Naive thymus-derived CD4-positive, alpha-beta T cell (primary cell): ENCODE data around the gene NAA15. TPM values are rescaled to one million over a fixed set of nuclear protein-coding genes. Genes with fewer than 3 reads are reported as not detected.

Experiments used
- ATAC-seq: fragments of 150-1000 bp; cut with Tn5 transposase; 2 replicates; pipeline ENCODE4 v1.10.0; 2021; ENCODE audit warnings: mild to moderate bottlenecking, moderate library complexity
- CTCF ChIA-PET: fragments of 350-600 bp; sonication (Branson Sonifier 250); formaldehyde crosslinking; loops from one replicate; lab custom pipeline; 2021; ENCODE audit warnings: antibody characterized with exemption; lab: Charles Lee
- POLR2A ChIA-PET: fragments of 350-600 bp; sonication (Branson Sonifier 250); formaldehyde crosslinking; loops from one replicate; lab custom pipeline; 2021; ENCODE audit warnings: antibody characterized with exemption, inconsistent platforms; lab: Charles Lee
- DNase-seq, 9 donors: peaks; one replicate each; pipeline versions ENCODE4 v3.0.0 to v3.0.0-alpha.2; 2020 to 2022; ENCODE audit warnings: mixed read lengths in 1 of 9
- H3K27ac ChIP-seq: one replicate; pipeline ENCODE4 v1.7.0; 2013; ENCODE audit warnings: mild to moderate bottlenecking, low read depth, low read length, moderate library complexity
- H3K27me3 ChIP-seq, 2 donors: one replicate each; pipeline ENCODE4 v1.7.0; 2013; ENCODE audit warnings: low read length in 2 of 2, mild to moderate bottlenecking in 2 of 2, moderate library complexity in 2 of 2; ENCODE audit not compliant: control insufficient read depth in 2 of 2, insufficient read depth in 2 of 2
- H3K36me3 ChIP-seq, 3 experiments: 1 replicate in 2 of 3; 2 replicates in 1 of 3; pipeline ENCODE4 v1.7.0; 2013; ENCODE audit warnings: low read length in 3 of 3, mild to moderate bottlenecking in 3 of 3, moderate library complexity in 1 of 3; ENCODE audit not compliant: insufficient read depth in 3 of 3, control insufficient read depth in 2 of 3
- H3K4me1 ChIP-seq, 2 donors: one replicate each; pipeline ENCODE4 v1.7.0; 2013; ENCODE audit warnings: low read length in 2 of 2, mild to moderate bottlenecking in 2 of 2, moderate library complexity in 1 of 2; ENCODE audit not compliant: control insufficient read depth in 2 of 2, insufficient read depth in 2 of 2
- H3K4me3 ChIP-seq: 2 replicates; pipeline ENCODE4 v1.7.0; 2013; ENCODE audit warnings: mild to moderate bottlenecking, low read length
- H3K9me3 ChIP-seq, 3 experiments: 1 replicate in 2 of 3; 2 replicates in 1 of 3; pipeline ENCODE4 v1.7.0; 2013; ENCODE audit warnings: low read length in 3 of 3; ENCODE audit not compliant: control insufficient read depth in 2 of 3
- H3K27ac Mint-ChIP-seq, 9 donors: one replicate each; pipeline ENCODE4 v1.8.0; 2020 to 2022; ENCODE audit warnings: mixed read lengths in 9 of 9, mild to moderate bottlenecking in 8 of 9, moderate library complexity in 5 of 9, inconsistent platforms in 2 of 9
- H3K27me3 Mint-ChIP-seq, 5 donors: one replicate each; pipeline ENCODE4 v1.8.0; 2021 to 2022; ENCODE audit warnings: mixed read lengths in 5 of 5, mild to moderate bottlenecking in 1 of 5
- H3K36me3 Mint-ChIP-seq, 5 donors: one replicate each; pipeline ENCODE4 v1.8.0; 2020 to 2022; ENCODE audit warnings: mixed read lengths in 5 of 5, mild to moderate bottlenecking in 3 of 5, inconsistent platforms in 1 of 5
- H3K4me1 Mint-ChIP-seq, 7 donors: one replicate each; pipeline ENCODE4 v1.8.0; 2020 to 2022; ENCODE audit warnings: mixed read lengths in 7 of 7, mild to moderate bottlenecking in 3 of 7, inconsistent platforms in 1 of 7
- H3K4me3 Mint-ChIP-seq, 10 donors: one replicate each; pipeline ENCODE4 v1.8.0; 2020 to 2022; ENCODE audit warnings: mild to moderate bottlenecking in 10 of 10, mixed read lengths in 10 of 10, moderate library complexity in 6 of 10, inconsistent platforms in 2 of 10
- H3K9me3 Mint-ChIP-seq, 11 donors: one replicate each; pipeline ENCODE4 v1.8.0; 2020 to 2022; ENCODE audit warnings: mixed read lengths in 11 of 11, mild to moderate bottlenecking in 4 of 11, inconsistent platforms in 1 of 11, moderate library complexity in 1 of 11
- intact Hi-C, 2 donors: fragments of 100-400 bp; cut with micrococcal nuclease; formaldehyde crosslinking; loops; one replicate each; pipeline ENCODE4 v1.15.1; 2023
- polyA plus RNA-seq, 2 donors: library from polyadenylated mRNA; unstranded; fragments of 300-500 nt; fragmentation: Illumina TruSeq; gene quantifications; one replicate each; pipeline ENCODE4 v1.2.3, GENCODE V29; 2021
- total RNA-seq, 6 experiments: library from RNA in 5 of 6; stranded (reverse) in 5 of 6; gene quantifications; 1 replicate in 5 of 6; 2 replicates in 1 of 6; pipeline ENCODE4 v1.2.3 and lab custom pipeline; 2021 to 2026

The NAA15 gene
- total and polyA plus RNA-seq, 7 experiments from 2014 or later, result 35.7 to 67.4 (median 45.3) TPM

DNA sequence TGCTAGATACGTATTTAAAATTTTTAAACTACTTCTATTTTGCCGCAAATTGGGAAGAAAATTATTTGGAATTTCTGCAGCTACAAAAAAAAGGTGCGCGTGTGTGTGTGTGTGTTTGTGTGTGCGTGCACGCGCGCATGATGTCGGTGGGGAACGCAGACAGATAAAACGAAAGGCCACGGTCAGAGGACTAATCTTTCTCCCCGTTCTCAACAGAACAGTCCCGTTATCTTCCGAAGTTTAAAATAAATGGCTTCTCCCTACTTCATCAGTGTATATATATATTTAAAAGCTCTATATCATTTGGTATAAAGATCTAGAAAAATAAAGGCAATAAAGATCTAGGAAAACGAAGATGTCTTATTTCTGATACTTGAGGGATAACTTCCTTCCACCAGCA is 22.8 kb upstream of the NAA15 start:
- Histone ChIP-seq H3K4me1 (peaks cover 0 to 14% of the 10 kb centered on the region in 2 donors), H3K4me3 (no peak overlapping the region), H3K27me3 (peaks cover 3 to 25% of the 10 kb centered on the region in 2 donors), H3K27ac (no peak overlapping the region), H3K36me3 (no peaks in the 10 kb centered on the region), H3K9me3 (no peaks in the 10 kb centered on the region)
- CTCF ChIA-PET, result no interaction called here
- H3K9me3 Mint-ChIP-seq, result peaks cover 0 to 1% (median 0%) of the 10 kb centered on the region in 11 donors
- no peak overlapping the region for H3K27ac Mint-ChIP-seq
- intact Hi-C loops, result loop anchor here in 1 of 2 donors (1.0 kb wide), 1 partner anchor 12 kb away; no protein-coding TSS in a partner anchor
- peaks cover 0 to 4% (median 0%) of the 10 kb centered on the region in 5 donors for H3K36me3 Mint-ChIP-seq
- POLR2A ChIA-PET, result interaction anchor here (0.6 kb wide), 1 partner anchor 232 kb away, joined by 5 read pairs; no protein-coding TSS in a partner anchor
- peaks cover 15 to 22% (median 19%) of the 10 kb centered on the region in 7 donors for H3K4me1 Mint-ChIP-seq
- peak overlapping the region; percentile 63 to 84 (median 79) for H3K4me3 Mint-ChIP-seq
- no peak for ATAC-seq
- peaks cover 41 to 75% (median 54%) of the 10 kb centered on the region in 5 donors for H3K27me3 Mint-ChIP-seq
- peak in 1 of 9 donors; percentile 2 for DNase-seq

GRCh38 chr4:139278912-139279759 is 22.2 kb upstream of the NAA15 start:
- peaks cover 3 to 25% of the 10 kb centered on the region in 2 donors for H3K27me3 ChIP-seq
- no peak overlapping the region for H3K27ac ChIP-seq
- Mint-ChIP-seq H3K36me3 (peaks cover 0 to 6% (median 0%) of the 10 kb centered on the region in 5 donors), H3K4me1 (peaks cover 15 to 22% (median 19%) of the 10 kb centered on the region in 7 donors), H3K4me3 (peak overlapping the region; percentile 63 to 84 (median 79)), H3K27ac (no peak overlapping the region), H3K9me3 (peaks cover 0 to 3% (median 0%) of the 10 kb centered on the region in 11 donors), H3K27me3 (peaks cover 41 to 77% (median 54%) of the 10 kb centered on the region in 5 donors)
- no peaks in the 10 kb centered on the region for H3K36me3 ChIP-seq
- ChIA-PET POLR2A (interaction anchor here (0.6 kb wide), 1 partner anchor 233 kb away, joined by 5 read pairs; no protein-coding TSS in a partner anchor), CTCF (no interaction called here)
- DNase-seq (peak in 1 of 9 donors; percentile 12), ATAC-seq (peak; percentile 47)
- peaks cover 0 to 14% of the 10 kb centered on the region in 2 donors for H3K4me1 ChIP-seq
- intact Hi-C loops, result loop anchor here in 1 of 2 donors (1.0 kb wide), 1 partner anchor 13 kb away; no protein-coding TSS in a partner anchor
- H3K4me3 ChIP-seq, result peak overlapping the region; percentile 45
- H3K9me3 ChIP-seq, result no peaks in the 10 kb centered on the region

DNA sequence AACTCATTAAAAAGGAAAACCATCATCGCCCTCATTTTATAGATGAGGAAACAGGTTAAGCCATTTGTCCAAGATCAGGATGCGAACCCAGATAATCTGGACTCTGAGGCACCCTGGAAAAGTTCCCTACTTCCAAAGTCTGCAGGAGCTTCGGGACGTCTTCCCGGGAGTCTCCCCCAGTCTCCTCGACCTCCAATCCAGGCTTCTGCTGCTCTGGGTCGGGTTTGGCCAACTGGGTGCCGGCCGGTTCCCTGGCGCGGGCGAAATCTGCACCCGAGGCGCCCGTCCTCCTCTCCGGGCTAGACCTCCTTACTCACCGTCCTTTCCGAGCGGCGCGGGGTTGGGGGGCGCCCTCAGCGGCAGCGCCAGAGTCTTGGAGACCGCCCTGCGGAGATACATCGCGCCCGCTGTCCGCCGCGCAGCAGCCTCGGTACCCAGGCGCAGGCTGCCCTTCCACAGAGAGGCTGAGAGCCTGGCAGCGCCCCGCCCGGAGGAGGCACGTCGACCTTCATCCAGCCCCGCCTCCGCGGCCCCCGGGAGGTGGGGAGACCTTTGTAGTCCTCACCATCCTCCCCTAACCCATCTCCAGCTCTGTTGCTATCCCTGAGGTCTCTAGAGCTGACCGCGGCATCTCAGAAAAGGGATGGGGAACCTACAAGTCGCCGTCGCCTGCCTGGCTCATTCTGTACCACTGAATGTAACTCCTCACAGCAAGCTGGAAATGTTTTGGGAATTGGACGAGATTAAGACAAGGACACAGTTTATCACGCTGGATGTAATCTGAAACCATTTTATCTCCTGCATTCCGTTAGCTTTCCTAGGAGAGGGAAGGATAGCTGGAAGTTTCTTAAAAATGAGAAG is 21.3 kb upstream of the NAA15 start, which contains the start of gene MGARP:
TSS of gene MGARP (minus strand) at position 466 of the 861 bp plus-strand sequence. CDS start at position 399, 67 bp downstream.
- Histone ChIP-seq H3K27ac (no peak within 1 kb of the TSS), H3K27me3 (peaks cover 3 to 23% of the 10 kb centered on the region in 2 donors), H3K9me3 (no peaks in the 10 kb centered on the region), H3K36me3 (no peaks in the 10 kb centered on the region), H3K4me1 (peaks cover 0 to 14% of the 10 kb centered on the region in 2 donors), H3K4me3 (peak within 1 kb of the TSS; percentile 45)
- peaks cover 0 to 11% (median 5%) of the 10 kb centered on the region in 11 donors for H3K9me3 Mint-ChIP-seq
- peak; percentile 73 for ATAC-seq
- peak within 1 kb of the TSS; percentile 63 to 84 (median 79) for H3K4me3 Mint-ChIP-seq
- peak in 3 of 9 donors; percentile 10 to 36 (median 13) for DNase-seq
- H3K4me1 Mint-ChIP-seq, result peaks cover 15 to 22% (median 19%) of the 10 kb centered on the region in 7 donors
- peaks cover 5 to 11% (median 7%) of the 10 kb centered on the region in 5 donors for H3K36me3 Mint-ChIP-seq
- H3K27ac Mint-ChIP-seq, result peak within 1 kb of the TSS in 1 of 9 donors; percentile 19
- H3K27me3 Mint-ChIP-seq, result peaks cover 40 to 77% (median 53%) of the 10 kb centered on the region in 5 donors
- ChIA-PET CTCF (interaction anchor here (0.6 kb wide), 1 partner anchor 9 kb away, joined by 3 read pairs; no protein-coding TSS in a partner anchor), POLR2A (interaction anchor here (1.1 kb wide), 1 partner anchor 16 kb away, joined by 3 read pairs; no protein-coding TSS in a partner anchor)
- intact Hi-C loops, result no loop called here

GRCh38 chr4:139282065-139282720 is 19.1 kb upstream of the NAA15 start:
- Mint-ChIP-seq H3K36me3 (peaks cover 5 to 17% (median 11%) of the 10 kb centered on the region in 5 donors), H3K27me3 (peaks cover 30 to 63% (median 36%) of the 10 kb centered on the region in 5 donors), H3K27ac (no peak overlapping the region), H3K9me3 (peaks cover 0 to 16% (median 5%) of the 10 kb centered on the region in 11 donors), H3K4me3 (no peak overlapping the region), H3K4me1 (peaks cover 15 to 22% (median 19%) of the 10 kb centered on the region in 7 donors)
- no peak for DNase-seq
- Histone ChIP-seq H3K36me3 (no peaks in the 10 kb centered on the region), H3K4me1 (peaks cover 0 to 14% of the 10 kb centered on the region in 2 donors), H3K9me3 (no peaks in the 10 kb centered on the region), H3K27me3 (peaks cover 3 to 22% of the 10 kb centered on the region in 2 donors), H3K27ac (no peak overlapping the region), H3K4me3 (no peak overlapping the region)
- intact Hi-C loops, result no loop called here
- ChIA-PET POLR2A (interaction anchor here (0.7 kb wide), 1 partner anchor 1156 kb away, joined by 5 read pairs; no protein-coding TSS in a partner anchor), CTCF (interaction anchor here (0.6 to 1.5 kb wide), 2 partner anchors 14 to 850 kb away, joined by 3 to 9 read pairs; no protein-coding TSS in a partner anchor)
- no peak for ATAC-seq

DNA sequence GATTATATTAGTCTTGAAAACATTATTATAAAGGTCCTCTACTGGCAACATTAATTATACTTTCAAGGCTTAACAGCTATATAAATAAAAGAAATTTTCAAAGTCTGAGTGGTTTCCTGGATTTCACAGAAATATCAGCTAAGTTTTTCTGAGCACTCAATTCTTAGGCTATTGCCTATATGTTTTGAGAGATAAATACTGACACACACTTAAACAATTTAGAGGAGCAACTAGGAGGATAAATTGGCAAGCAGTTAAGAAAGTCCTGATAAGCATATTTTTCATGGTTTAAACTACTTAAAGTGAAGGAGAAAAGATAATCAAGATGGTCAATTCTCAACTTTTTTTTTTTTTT is 18.6 kb upstream of the NAA15 start:
- Mint-ChIP-seq H3K27me3 (peaks cover 29 to 60% (median 31%) of the 10 kb centered on the region in 5 donors), H3K27ac (no peak overlapping the region), H3K36me3 (peaks cover 5 to 17% (median 14%) of the 10 kb centered on the region in 5 donors), H3K4me1 (peaks cover 15 to 22% (median 19%) of the 10 kb centered on the region in 7 donors), H3K9me3 (peaks cover 0 to 16% (median 5%) of the 10 kb centered on the region in 11 donors), H3K4me3 (no peak overlapping the region)
- DNase-seq, result no peak
- no peaks in the 10 kb centered on the region for H3K9me3 ChIP-seq
- no peak for ATAC-seq
- no peak overlapping the region for H3K27ac ChIP-seq
- ChIA-PET POLR2A (no interaction called here), CTCF (interaction anchor here (1.5 kb wide), 1 partner anchor 13 kb away, joined by 3 read pairs; no protein-coding TSS in a partner anchor)
- H3K4me1 ChIP-seq, result peaks cover 0 to 14% of the 10 kb centered on the region in 2 donors
- intact Hi-C loops, result no loop called here
- H3K4me3 ChIP-seq, result no peak overlapping the region
- H3K36me3 ChIP-seq, result no peaks in the 10 kb centered on the region
- peaks cover 3 to 22% of the 10 kb centered on the region in 2 donors for H3K27me3 ChIP-seq
